GM12878 (cell line): ENCODE measurements around the gene ZNF804B. TPM values are rescaled to one million over a fixed set of nuclear protein-coding genes. Genes with fewer than 3 reads are reported as not detected.

ENCODE experiments used
- ATAC-seq: fragments of 200-7000 bp; cut with Tn5 transposase; 3 replicates; pipeline ENCODE4 v1.9.1; 2020; ENCODE audit warnings: mild to moderate bottlenecking, moderate library complexity
- BruUV-seq: library from RNA; stranded (reverse); fragments of 400-500 nt; replicated peaks from 2 replicates; lab custom pipeline; 2021; lab: Mats Ljungman, UMichigan
- CTCF ChIA-PET: fragments of 300-600 bp; sonication (Branson Sonifier 250); formaldehyde crosslinking; extraction: SDS; loops from one replicate; lab custom pipeline; 2021; ENCODE audit warnings: inconsistent platforms; lab: Yijun Ruan, JAX
- POLR2A ChIA-PET: fragments of 350-600 bp; formaldehyde crosslinking; extraction: SDS; loops from one replicate; lab custom pipeline; 2021; ENCODE audit warnings: inconsistent platforms; lab: Charles Lee
- RAD21 ChIA-PET: fragments of 300-600 bp; sonication (Branson Sonifier 250); formaldehyde crosslinking; loops from one replicate; lab custom pipeline; 2023; ENCODE audit warnings: antibody characterized with exemption; ENCODE audit not compliant: unreplicated experiment; lab: Charles Lee
- SMC1A ChIA-PET: fragments of 300-600 bp; sonication (Branson Sonifier 250); formaldehyde crosslinking; loops from one replicate; lab custom pipeline; 2023; ENCODE audit not compliant: unreplicated experiment, uncharacterized antibody; lab: Charles Lee
- DNase-seq: peaks from one replicate; pipeline ENCODE4 v3.0.0-alpha.2; 2011; ENCODE audit warnings: low read depth, low spot score
- FAIRE-seq: peaks from 3 replicates; lab custom pipeline; 2011; peaks lifted over from hg19 to GRCh38; lab: Jason Lieb, UNC
- H2AFZ ChIP-seq: 2 replicates; pipeline ENCODE4 v1.6.0; 2011; ENCODE audit warnings: low read depth, low read length, control low read depth; ENCODE audit not compliant: control insufficient read depth
- H3K27ac ChIP-seq: 2 replicates; pipeline ENCODE4 v1.5.1; 2011; ENCODE audit warnings: control low read depth; ENCODE audit not compliant: control insufficient read depth, insufficient read depth
- H3K27me3 ChIP-seq, 2 experiments: replicated peaks in 1 of 2; 2 replicates each; pipeline versions ENCODE4 v1.6.0 to v1.6.1; 2011; ENCODE audit warnings: low read length in 1 of 2; ENCODE audit not compliant: control insufficient read depth in 2 of 2, insufficient read depth in 2 of 2
- H3K36me3 ChIP-seq, 2 experiments: 2 replicates each; pipeline ENCODE4 v1.5.1; 2011; ENCODE audit warnings: low read length in 1 of 2; ENCODE audit not compliant: control insufficient read depth in 2 of 2, insufficient read depth in 2 of 2
- H3K4me1 ChIP-seq: 2 replicates; pipeline ENCODE4 v1.6.1; 2011; ENCODE audit warnings: mild to moderate bottlenecking, low read length, moderate library complexity, mixed read lengths; ENCODE audit not compliant: control insufficient read depth, insufficient read depth
- H3K4me2 ChIP-seq: 2 replicates; pipeline ENCODE4 v1.6.0; 2011; ENCODE audit warnings: control low read depth; ENCODE audit not compliant: control insufficient read depth, insufficient read depth
- H3K4me3 ChIP-seq: fragments of 200-600 bp; sonication (generic); 2 replicates; pipeline ENCODE4 v1.5.1; 2016
- H3K79me2 ChIP-seq: 2 replicates; pipeline ENCODE4 v1.6.0; 2011; ENCODE audit warnings: low read length; ENCODE audit not compliant: control insufficient read depth, insufficient read depth
- H3K9ac ChIP-seq: 2 replicates; pipeline ENCODE4 v1.8.0; 2011; ENCODE audit warnings: low read length, control low read depth, mixed read lengths; ENCODE audit not compliant: control insufficient read depth, insufficient read depth
- H3K9me3 ChIP-seq: replicated peaks from 3 replicates; pipeline ENCODE4 v1.5.1; 2011; ENCODE audit warnings: mild to moderate bottlenecking, low read length; ENCODE audit not compliant: control insufficient read depth, insufficient read depth
- H4K20me1 ChIP-seq: 2 replicates; pipeline ENCODE4 v1.6.0; 2011; ENCODE audit not compliant: control insufficient read depth, insufficient read depth
- CHD1 ChIP-seq: IDR thresholded peaks from 2 replicates; pipeline ENCODE4 v1.6.1; 2012; ENCODE audit warnings: low read depth, low read length, improper control_type of control experiment
- NR2F1 ChIP-seq: fragments of 450-650 bp; conservative IDR thresholded peaks from 2 replicates; pipeline ENCODE4 v1.6.1; 2017; ENCODE audit warnings: mild to moderate bottlenecking
- POLR2AphosphoS5 ChIP-seq: IDR thresholded peaks from 2 replicates; pipeline ENCODE4 v1.6.1; 2011; ENCODE audit warnings: mild to moderate bottlenecking, low read length, inconsistent platforms
- ZNF274 ChIP-seq: IDR thresholded peaks from one replicate; pipeline ENCODE4 v1.8.0; 2011; ENCODE audit not compliant: insufficient read length, insufficient read depth
- ZNF622 ChIP-seq: fragments of 450-650 bp; IDR thresholded peaks from 2 replicates; pipeline ENCODE4 v1.6.1; 2017; ENCODE audit warnings: mild to moderate bottlenecking, inconsistent platforms
- WGBS: methylation state at CpG from one replicate; pipeline ENCODE4 v1.1.6; 2016; ENCODE audit warnings: low lambda C conversion rate; ENCODE audit not compliant: insufficient replicate concordance, insufficient coverage; ENCODE audit errors: missing lambda C conversion rate; 5-methylcytosine and 5-hydroxymethylcytosine counted together
- in situ Hi-C: fragments of 300-500 bp; cut with MboI; formaldehyde crosslinking; loops from 9 replicates; pipeline ENCODE4 v1.14.3; 2018; ENCODE audit warnings: mixed read lengths
- intact Hi-C: fragments of 100-400 bp; cut with micrococcal nuclease; formaldehyde crosslinking; loops from one replicate; pipeline ENCODE4 v1.14.2; 2022; ENCODE audit not compliant: unreplicated experiment
- polyA plus RNA-seq, 11 experiments: library from polyadenylated mRNA; depleted of rRNA in 4 of 11; unstranded in 6 of 11; stranded (reverse) in 5 of 11; fragments of >200 nt; fragmentation: Nextera tagmentation in 4 of 11; fragmentation: Illumina TruSeq in 1 of 11; extraction: Ambion mirVana in 4 of 11; extraction: Trizol in 1 of 11; gene quantifications; 1 replicate in 1 of 11; 2 replicates in 10 of 11; pipeline versions ENCODE4 v1.2.1 to v1.2.3, GENCODE V29; 2011 to 2016; ENCODE audit warnings: inconsistent platforms in 2 of 11, missing spikeins in 2 of 11, low read depth in 1 of 11
- total RNA-seq, 4 experiments: library from RNA; depleted of rRNA in 3 of 4; stranded (reverse); fragments of >200 nt in 3 of 4; fragmentation: Illumina TruSeq in 1 of 4; extraction: Trizol in 1 of 4; gene quantifications; 2 replicates each; pipeline versions ENCODE4 v1.2.1 to v1.2.3, GENCODE V29; 2013 to 2021
- TF ChIP-seq, protein P1 (sequence below): fragments of 450-650 bp; formaldehyde crosslinking; IDR thresholded peaks from 2 replicates; pipeline ENCODE4 v1.4.0; 2022; ENCODE audit warnings: mild to moderate bottlenecking, moderate library complexity
- TF ChIP-seq, protein P2 (sequence below): fragments of 450-650 bp; IDR thresholded peaks from 2 replicates; pipeline ENCODE4 v1.6.1; 2016; ENCODE audit warnings: mild to moderate bottlenecking

Gene ZNF804B
- total and polyA plus RNA-seq, 10 of the 15 experiments (the other 5 are each of a cell fraction or from before 2014, with no cell fraction given), result not detected

DNA sequence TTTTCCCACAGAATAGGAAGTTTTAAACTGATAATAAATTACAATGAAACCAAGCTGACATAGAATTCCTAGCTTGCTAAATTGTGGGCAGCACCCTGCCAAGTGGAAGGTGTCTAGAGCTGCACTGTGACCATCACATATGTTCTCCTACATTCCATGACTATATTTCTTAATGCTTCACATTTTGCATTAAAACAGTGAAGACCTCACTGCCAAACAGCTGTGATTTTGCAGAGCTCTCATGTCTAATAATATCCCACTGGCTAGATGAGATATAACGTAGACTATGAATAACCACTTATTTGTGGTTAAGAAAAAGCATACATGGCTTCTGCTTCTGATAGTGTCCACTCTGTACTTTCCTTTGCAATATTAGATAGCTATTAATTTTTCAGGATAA is 264.4 kb downstream of the ZNF804B start (continued):
- TF ChIP-seq, protein P1, sequence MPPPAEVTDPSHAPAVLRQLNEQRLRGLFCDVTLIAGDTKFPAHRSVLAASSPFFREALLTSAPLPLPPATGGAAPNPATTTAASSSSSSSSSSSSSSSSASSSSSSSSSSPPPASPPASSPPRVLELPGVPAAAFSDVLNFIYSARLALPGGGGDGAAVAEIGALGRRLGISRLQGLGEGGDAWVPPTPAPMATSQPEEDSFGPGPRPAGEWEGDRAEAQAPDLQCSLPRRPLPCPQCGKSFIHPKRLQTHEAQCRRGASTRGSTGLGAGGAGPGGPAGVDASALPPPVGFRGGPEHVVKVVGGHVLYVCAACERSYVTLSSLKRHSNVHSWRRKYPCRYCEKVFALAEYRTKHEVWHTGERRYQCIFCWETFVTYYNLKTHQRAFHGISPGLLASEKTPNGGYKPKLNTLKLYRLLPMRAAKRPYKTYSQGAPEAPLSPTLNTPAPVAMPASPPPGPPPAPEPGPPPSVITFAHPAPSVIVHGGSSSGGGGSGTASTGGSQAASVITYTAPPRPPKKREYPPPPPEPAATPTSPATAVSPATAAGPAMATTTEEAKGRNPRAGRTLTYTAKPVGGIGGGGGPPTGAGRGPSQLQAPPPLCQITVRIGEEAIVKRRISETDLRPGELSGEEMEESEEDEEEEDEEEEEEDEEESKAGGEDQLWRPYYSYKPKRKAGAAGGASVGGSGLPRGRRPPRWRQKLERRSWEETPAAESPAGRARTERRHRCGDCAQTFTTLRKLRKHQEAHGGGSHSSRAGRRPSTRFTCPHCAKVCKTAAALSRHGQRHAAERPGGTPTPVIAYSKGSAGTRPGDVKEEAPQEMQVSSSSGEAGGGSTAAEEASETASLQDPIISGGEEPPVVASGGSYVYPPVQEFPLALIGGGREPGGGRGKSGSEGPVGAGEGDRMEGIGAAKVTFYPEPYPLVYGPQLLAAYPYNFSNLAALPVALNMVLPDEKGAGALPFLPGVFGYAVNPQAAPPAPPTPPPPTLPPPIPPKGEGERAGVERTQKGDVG, result no peak
- TF ChIP-seq ZNF622 (no peak), POLR2AphosphoS5 (no peak), ZNF274 (no peak), NR2F1 (no peak)
- TF ChIP-seq, all 136 proteins: peak for 0

DNA sequence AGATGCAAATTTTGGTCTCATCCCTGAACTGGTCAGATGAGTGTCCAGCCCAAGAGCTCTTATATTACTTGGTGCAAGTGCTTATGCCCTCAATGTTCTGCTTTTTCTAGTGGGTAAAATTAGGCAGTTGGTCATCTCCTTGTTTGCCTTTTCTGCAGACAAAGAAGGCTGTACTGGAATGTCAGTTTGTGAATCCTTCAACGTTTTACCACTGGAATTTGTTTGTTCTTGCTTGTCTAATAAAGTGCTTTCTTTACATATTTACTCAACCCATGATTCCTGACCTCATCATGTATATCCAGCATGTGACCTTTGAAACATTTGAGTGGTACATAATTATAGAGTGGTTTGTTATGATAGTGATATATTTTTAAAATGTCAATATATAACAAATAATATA is 268.3 kb downstream of the ZNF804B start:
- no peak overlapping the region for H3K27ac ChIP-seq
- no peak overlapping the region for H3K4me3 ChIP-seq
- RAD21 ChIA-PET, result interaction anchor here (1.5 to 8.5 kb wide), 3 partner anchors 23 to 595 kb away, joined by 3 to 66 read pairs (median 6); no protein-coding TSS in a partner anchor
- H2AFZ ChIP-seq, result no peak overlapping the region
- POLR2A ChIA-PET, result interaction anchor here (1.5 kb wide), 1 partner anchor 14 kb away, joined by 5 read pairs; no protein-coding TSS in a partner anchor
- no peaks in the 10 kb centered on the region for H3K79me2 ChIP-seq
- H3K4me2 ChIP-seq, result no peak overlapping the region
- in situ Hi-C loops, result no loop called here
- H3K9ac ChIP-seq, result no peak overlapping the region
- H3K9me3 ChIP-seq, result no peaks in the 10 kb centered on the region
- TF ChIP-seq, protein P2, sequence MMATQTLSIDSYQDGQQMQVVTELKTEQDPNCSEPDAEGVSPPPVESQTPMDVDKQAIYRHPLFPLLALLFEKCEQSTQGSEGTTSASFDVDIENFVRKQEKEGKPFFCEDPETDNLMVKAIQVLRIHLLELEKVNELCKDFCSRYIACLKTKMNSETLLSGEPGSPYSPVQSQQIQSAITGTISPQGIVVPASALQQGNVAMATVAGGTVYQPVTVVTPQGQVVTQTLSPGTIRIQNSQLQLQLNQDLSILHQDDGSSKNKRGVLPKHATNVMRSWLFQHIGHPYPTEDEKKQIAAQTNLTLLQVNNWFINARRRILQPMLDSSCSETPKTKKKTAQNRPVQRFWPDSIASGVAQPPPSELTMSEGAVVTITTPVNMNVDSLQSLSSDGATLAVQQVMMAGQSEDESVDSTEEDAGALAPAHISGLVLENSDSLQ, result no peak
- TF ChIP-seq CHD1, result no peak
- H3K36me3 ChIP-seq, result no peaks in the 10 kb centered on the region
- H3K4me1 ChIP-seq, result no peaks in the 10 kb centered on the region
- WGBS, result 0% methylated on average over 1 of the region's 1 CpG
- ATAC-seq, result peak; percentile 28; the same call in 2 of the 3 replicates
- CTCF ChIA-PET, result interaction anchor here (0.9 kb wide), 1 partner anchor 9 kb away, joined by 3 read pairs; no protein-coding TSS in a partner anchor
- BruUV-seq, result no TSS peak
- H3K27me3 ChIP-seq, result no peaks in the 10 kb centered on the region
- FAIRE-seq, result no peak
- intact Hi-C loops, result no loop called here
- no peak for DNase-seq
- SMC1A ChIA-PET, result interaction anchor here (0.5 to 3.7 kb wide), 9 partner anchors 9 to 94 kb away, joined by 3 to 45 read pairs (median 4); no protein-coding TSS in a partner anchor
- H4K20me1 ChIP-seq, result no peaks in the 10 kb centered on the region
